Measurements from ENCODE around the gene NOP56. TPM values are rescaled to one million over a fixed set of nuclear protein-coding genes. Genes with fewer than 3 reads are reported as not detected.

The NOP56 gene
- polyA plus RNA-seq, 5 donors = 202 to 234 (median 211) TPM

DNA sequence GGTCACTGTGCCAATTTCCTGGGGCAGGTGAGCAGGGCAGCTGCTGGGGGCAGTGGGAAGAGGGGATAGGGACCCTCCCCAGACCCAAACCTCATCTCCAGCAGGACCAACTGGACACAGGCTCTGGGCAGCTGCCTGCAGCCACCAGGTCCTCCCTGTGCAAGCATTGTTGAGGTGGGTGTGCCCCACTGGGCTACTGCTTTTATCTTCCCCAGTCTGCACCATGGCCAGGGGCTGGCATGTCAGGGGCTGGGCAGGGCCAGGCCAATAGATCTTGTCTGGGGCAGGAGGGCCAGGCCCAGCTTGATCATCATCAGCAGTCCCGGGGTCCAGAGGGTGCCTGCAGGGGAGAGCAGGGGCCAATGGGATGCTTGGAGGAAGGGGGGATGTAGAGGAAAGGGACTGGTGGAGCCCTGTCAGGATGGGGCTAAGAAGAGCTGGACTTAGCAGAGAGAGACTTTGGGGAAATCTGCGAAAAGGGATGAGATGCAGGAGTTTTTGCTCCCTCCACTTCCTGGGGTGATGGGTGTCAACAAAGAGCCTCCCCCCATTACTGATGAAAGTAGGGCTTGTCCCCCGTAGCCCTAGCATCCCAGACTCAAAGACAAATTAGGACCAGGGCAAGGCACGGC is 45.9 kb downstream of the NOP56 start:
- no peak for DNase-seq

GRCh38 chr20:2698912-2699311 is 46.5 kb downstream of the NOP56 start:
- DNase-seq = no peak

- DNase-seq = no peak
These were observed 47.5 kb downstream of the NOP56 start for GRCh38 chr20:2699775-2700413.

DNA sequence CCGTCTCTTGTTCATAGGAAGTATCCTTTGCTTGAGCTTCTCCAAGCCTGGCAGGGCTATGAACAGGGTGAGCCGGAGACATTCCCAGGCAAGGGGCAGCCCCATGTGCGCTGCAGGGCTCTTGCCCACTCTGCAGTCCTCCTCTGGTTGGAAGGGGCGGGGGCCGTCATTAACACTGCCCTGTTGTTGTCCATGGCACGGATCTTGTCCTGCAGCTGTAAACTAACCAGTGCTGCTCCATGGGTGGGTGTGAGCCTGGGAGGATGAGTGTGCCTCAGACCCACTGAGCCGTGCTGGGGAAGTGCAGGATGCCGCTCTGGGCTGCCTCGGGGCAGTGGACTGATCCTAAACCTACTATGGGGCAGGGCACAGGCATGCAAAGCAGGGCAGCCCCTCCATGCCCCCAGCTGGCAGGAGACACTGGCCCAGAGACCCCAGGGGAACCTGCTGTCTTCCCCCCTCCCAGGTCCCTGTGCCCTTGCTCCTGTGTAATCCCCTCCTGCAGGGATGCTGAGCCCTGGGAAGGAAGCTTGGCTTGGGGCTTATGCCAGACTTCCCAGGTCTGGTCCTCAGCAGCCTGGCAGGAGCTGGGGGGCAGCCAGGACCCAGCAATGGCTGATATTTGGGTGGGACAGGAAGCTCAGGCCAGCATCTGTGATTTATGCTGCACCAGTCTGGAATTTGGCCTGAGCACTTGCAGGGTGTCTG is 48.6 kb downstream of the NOP56 start:
- no peak for DNase-seq

GRCh38 chr20:2701671-2702081 is 49.2 kb downstream of the NOP56 start:
- DNase-seq = no peak

GRCh38 chr20:2703716-2704475 is 51.5 kb downstream of the NOP56 start:
- no peak for DNase-seq

DNA sequence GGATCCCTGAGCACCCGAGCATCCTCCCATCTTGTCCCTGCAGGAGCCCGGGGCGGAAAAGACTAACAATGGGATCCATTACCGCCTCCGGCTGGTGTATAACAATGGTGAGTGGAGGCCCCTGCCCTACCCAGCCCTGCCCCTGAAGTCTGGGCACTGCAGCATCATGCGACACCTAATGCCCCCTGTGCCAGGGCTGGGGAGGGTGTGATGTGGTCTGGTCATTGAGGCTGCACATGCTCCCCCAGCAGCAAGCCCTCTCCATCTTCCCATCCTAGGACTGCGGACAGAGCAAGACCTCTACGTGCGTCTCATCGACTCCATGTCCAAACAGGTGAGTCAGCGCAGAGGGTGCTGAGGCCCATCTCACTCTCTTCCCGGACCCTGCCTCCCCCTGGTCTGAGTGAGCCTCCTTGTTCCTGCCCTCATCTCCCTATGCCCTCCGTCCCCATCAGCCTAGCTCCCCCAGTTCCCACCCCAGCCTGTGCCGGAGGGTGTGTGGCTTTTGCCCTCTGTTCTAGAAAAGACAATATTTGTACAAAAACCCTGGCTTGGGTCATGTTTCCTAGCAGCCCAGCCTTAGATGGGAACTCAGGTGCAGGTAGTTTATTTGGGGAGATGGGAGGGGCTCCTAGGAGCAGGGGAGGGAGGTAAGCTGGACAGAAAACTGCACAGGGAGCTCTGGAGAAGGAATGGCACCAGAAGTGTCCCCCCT is 53.7 kb downstream of the NOP56 start:
- DNase-seq = no peak

DNA sequence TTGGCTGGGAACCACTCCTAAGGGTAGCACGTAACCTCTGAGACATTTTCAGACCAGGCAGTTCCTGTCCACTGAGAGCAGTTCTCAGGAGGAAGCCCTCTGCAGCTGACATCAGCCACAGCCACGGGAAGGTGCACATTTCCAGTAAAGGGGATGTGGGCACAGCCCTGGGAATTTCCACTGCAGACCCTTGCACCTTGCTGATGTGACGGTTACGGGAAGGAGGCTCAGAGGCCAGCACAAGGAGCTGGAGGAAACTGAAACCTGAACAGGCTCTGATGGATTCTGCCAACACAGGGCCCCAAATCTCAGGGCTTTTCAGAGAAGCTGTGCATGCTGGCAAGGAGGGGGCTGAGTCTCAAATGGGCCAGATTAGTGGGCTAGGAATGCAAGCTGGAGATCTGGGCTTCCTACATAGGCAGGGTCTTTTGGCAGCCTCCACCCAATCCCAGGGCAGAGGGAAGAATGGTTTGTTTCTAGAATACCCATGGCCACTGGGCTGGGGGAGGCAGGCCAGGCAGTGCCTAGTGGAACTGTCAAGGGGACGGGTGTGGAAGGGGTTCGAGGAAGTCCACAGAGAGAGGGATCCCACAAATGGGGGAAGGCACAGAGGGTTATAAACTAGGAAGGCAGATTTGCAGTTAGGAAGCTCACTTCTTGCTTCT is 54.4 kb downstream of the NOP56 start:
- no peak for DNase-seq

DNA sequence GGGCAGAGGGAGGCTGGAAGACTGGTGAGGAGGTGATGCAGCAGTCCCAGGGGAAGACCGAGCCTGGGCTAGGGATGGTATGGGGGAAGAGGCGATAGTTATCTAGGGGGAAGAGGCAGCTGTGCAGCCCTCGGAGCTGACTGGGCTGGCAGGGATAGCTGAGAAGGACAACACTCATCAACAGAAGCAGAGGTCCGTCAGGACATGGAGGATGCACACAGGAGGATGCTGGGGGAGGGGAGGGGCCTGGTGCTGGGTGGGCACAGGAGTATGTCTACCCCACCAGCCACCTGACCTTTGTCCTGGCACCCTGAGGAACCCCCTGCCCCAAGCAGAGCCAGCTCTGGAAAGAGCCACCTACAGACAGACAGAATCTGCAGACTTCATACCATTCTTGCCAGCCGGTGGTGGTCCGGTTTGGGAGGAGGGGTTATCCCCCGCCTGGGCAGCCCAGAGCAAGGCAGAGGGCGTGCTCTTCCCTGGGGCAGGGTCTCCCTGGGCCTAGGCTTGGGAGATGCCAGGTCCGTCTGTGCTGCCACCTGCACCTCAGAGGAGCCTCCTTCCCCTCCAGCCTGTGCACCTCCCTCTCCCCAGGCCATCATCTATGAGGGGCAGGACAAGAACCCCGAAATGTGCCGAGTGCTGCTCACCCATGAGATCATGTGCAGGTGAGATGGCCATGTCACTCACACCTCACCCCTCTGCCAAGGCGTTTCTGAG is 55.1 kb downstream of the NOP56 start:
- DNase-seq = no peak

Other genes starting within 250 kb of the NOP56 start
- 100 to 1,000 TPM; 103 to 158 (median 110) TPM for gene SNRPB, start 181.8 kb upstream of the NOP56 start, polyA plus RNA-seq (ENCODE audit: insufficient read depth in 1 of 5, insufficient read length in 5 of 5, low replicate concordance in 1 of 5)
- 10 to 100 TPM; 13.1 to 17.5 (median 15.9) TPM for gene ZNF343, start 143.7 kb upstream of the NOP56 start, polyA plus RNA-seq (ENCODE audit: insufficient read depth in 1 of 5, insufficient read length in 5 of 5, low replicate concordance in 1 of 5)
- under 1 TPM; 0.09 to 0.35 (median 0.27) TPM for gene TMC2, start 116.1 kb upstream of the NOP56 start, polyA plus RNA-seq (ENCODE audit: insufficient read depth in 1 of 5, insufficient read length in 5 of 5, low replicate concordance in 1 of 5)
- 100 to 1,000 TPM; 103 to 131 (median 118) TPM for gene IDH3B, start 11.6 kb downstream of the NOP56 start, polyA plus RNA-seq (ENCODE audit: insufficient read depth in 1 of 5, insufficient read length in 5 of 5, low replicate concordance in 1 of 5)
- gene EBF4, start 40.1 kb downstream of the NOP56 start, polyA plus RNA-seq (ENCODE audit: insufficient read depth in 1 of 5, insufficient read length in 5 of 5, low replicate concordance in 1 of 5) = 10 to 100 TPM; 32.9 to 49.6 (median 42.2) TPM
- gene CPXM1, start 148.0 kb downstream of the NOP56 start, polyA plus RNA-seq (ENCODE audit: insufficient read depth in 1 of 5, insufficient read length in 5 of 5, low replicate concordance in 1 of 5) = 10 to 100 TPM; 69.4 to 86.4 (median 74.6) TPM
- gene C20orf141, start 162.4 kb downstream of the NOP56 start, polyA plus RNA-seq (ENCODE audit: insufficient read depth in 1 of 5, insufficient read length in 5 of 5, low replicate concordance in 1 of 5) = not detected
- gene TMEM239, start 163.7 kb downstream of the NOP56 start, polyA plus RNA-seq (ENCODE audit: insufficient read depth in 1 of 5, insufficient read length in 5 of 5, low replicate concordance in 1 of 5) = under 1 TPM in 4 of 5 donors, not detected in 1; 0.03 to 0.06 (median 0.04) TPM
- gene PCED1A, start 188.0 kb downstream of the NOP56 start, polyA plus RNA-seq (ENCODE audit: insufficient read depth in 1 of 5, insufficient read length in 5 of 5, low replicate concordance in 1 of 5) = 10 to 100 TPM; 41.5 to 68.8 (median 61.8) TPM
- 10 to 100 TPM; 30.5 to 40.2 (median 35.7) TPM for gene VPS16, start 188.1 kb downstream of the NOP56 start, polyA plus RNA-seq (ENCODE audit: insufficient read depth in 1 of 5, insufficient read length in 5 of 5, low replicate concordance in 1 of 5)
- 10 to 100 TPM; 74.5 to 98.7 (median 92.2) TPM for gene PTPRA, start 220.8 kb downstream of the NOP56 start, polyA plus RNA-seq (ENCODE audit: insufficient read depth in 1 of 5, insufficient read length in 5 of 5, low replicate concordance in 1 of 5)